Pancreas (tissue), 10 donors: ENCODE measurements around the gene CHMP1A. TPM values are rescaled to one million over a fixed set of nuclear protein-coding genes. Genes with fewer than 3 reads are reported as not detected.

Experiments used
- ATAC-seq, 4 donors: fragments of 200-7000 bp; cut with Tn5 transposase; one replicate each; pipeline versions ENCODE4 v1.8.0 to v1.9.1; 2020; ENCODE audit warnings: mild to moderate bottlenecking in 4 of 4, moderate library complexity in 4 of 4
- DNase-seq, 6 donors: peaks; one replicate each; pipeline ENCODE4 v3.0.0-alpha.2; 2020
- FAIRE-seq: peaks from 2 replicates; lab custom pipeline; 2012; peaks lifted over from hg19 to GRCh38; lab: Jason Lieb, UNC
- H3K27ac ChIP-seq, 4 donors: fragments of 200-600 bp; sonication (generic); 1 replicate in 3 of 4; 2 replicates in 1 of 4; pipeline versions ENCODE4 v1.5.0 to v1.8.0; 2020
- H3K27me3 ChIP-seq, 4 donors: fragments of 200-600 bp; one replicate each; pipeline ENCODE4 v1.8.0; 2021
- H3K36me3 ChIP-seq, 3 donors: fragments of 200-600 bp; sonication (generic) in 1 of 3; one replicate each; pipeline versions ENCODE4 v1.5.0 to v1.8.0; 2020 to 2021
- H3K4me1 ChIP-seq, 3 donors: fragments of 200-600 bp; one replicate each; pipeline ENCODE4 v1.8.0; 2021
- H3K4me3 ChIP-seq, 4 donors: fragments of 200-600 bp; sonication (generic) in 2 of 4; one replicate each; pipeline versions ENCODE4 v1.5.0 to v1.8.0; 2020 to 2021
- H3K9me3 ChIP-seq, 4 donors: fragments of 200-600 bp; one replicate each; pipeline ENCODE4 v1.8.0; 2021
- WGBS, 2 donors: extraction: QIAGEN DNeasy Blood & Tissue Kit; methylation state at CpG; one replicate each; pipeline ENCODE4 v1.1.7; 2013; 5-methylcytosine and 5-hydroxymethylcytosine counted together
- intact Hi-C, 3 donors: fragments of 100-400 bp; cut with DNase I; formaldehyde crosslinking; loops; one replicate each; pipeline versions ENCODE4 v1.11.1 to v1.14.2; 2022
- polyA plus RNA-seq, 2 donors: library from polyadenylated mRNA; stranded (reverse); fragments of 200-250 nt; gene quantifications; one replicate each; pipeline ENCODE4 v1.2.3, GENCODE V29; 2013
- total RNA-seq, 6 donors: library from RNA; stranded (reverse); fragmentation: NEBNext Ultra II Directional in 4 of 6; extraction: Animal tissue kit (Norgen Biotek cat#: 25700) in 4 of 6; gene quantifications; one replicate each; pipeline versions ENCODE4 v1.2.1 to v1.2.4, GENCODE V29; 2021 to 2023
- TF ChIP-seq, protein P1 (sequence below), 4 donors: fragments of 200-600 bp; sonication (generic) in 3 of 4; IDR thresholded peaks; one replicate each; pipeline versions ENCODE4 v1.5.0 to v1.8.0; 2021; ENCODE audit warnings: antibody characterized with exemption in 4 of 4
- donor health status: healthy with polysubstance abuse.
- donor health status: DM: no; HTN: no; CAD: no; lungs with moderate emphysema.
- donor health status: DM: no; HTN: no; CAD: no.
- donor health status: control.
- donor health status: control.
- donor health status: Bipolar disorder and iron deficiency.
- donor health status: DM: yes; HTN: yes; CAD: no.
- donor health status: DM: no; HTN: no; CAD: no.
- donor health status: DM: no; HTN: no; CAD: no.
- donor health status: DM: yes; HTN: yes; CAD: no.

The CHMP1A gene
- total and polyA plus RNA-seq, 8 donors: 27.6 to 71.4 (median 32.2) TPM

DNA sequence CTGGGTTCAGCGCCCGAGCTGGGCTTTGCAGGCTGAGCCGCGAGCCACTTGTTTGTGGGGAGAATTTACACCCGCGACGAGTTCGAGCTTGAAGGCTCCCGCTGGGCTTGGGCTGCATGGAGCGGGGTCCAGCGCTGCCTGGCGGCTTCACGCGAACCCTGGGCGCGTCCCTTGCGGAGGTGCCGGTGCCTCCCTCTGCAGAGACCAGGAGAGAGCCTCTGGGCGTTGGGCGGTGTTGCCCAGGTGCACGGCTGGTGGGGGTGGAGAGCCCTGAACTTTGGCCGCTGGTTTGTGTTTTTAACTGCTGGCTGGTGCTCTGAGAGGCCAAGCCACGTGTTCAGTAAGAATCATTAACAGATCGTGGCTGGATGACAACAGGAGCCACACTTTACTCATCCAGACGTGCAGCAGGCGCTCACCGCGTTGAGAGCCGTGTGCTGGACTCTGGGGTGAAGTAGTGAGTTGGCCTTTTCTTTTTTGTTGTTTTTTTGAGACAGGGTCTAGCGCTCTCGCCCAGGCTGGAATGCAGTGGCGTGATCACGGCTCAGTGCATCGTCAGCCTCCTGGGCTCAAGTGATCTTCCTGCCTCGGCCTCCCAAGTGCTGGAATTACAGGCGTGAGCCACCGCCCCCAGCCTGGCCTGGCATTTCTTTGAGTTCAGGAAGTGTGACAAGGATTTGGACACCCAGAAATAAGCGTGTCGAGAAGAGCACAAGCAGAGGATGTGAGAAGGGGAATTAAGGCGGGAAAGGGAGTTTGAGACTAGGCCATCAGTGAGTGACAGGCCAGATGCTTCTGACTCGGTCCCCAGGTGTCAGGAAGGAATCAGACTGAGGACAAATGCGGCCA is 29.8 kb upstream of the CHMP1A start:
- FAIRE-seq (no peak), DNase-seq (peak; percentile 79 to 93 (median 86)), ATAC-seq (peak; percentile 89 to 92 (median 90))
- 4 to 5% methylated on average over 42 of the region's 42 CpGs for WGBS, 2 donors
- TF ChIP-seq, protein P1, sequence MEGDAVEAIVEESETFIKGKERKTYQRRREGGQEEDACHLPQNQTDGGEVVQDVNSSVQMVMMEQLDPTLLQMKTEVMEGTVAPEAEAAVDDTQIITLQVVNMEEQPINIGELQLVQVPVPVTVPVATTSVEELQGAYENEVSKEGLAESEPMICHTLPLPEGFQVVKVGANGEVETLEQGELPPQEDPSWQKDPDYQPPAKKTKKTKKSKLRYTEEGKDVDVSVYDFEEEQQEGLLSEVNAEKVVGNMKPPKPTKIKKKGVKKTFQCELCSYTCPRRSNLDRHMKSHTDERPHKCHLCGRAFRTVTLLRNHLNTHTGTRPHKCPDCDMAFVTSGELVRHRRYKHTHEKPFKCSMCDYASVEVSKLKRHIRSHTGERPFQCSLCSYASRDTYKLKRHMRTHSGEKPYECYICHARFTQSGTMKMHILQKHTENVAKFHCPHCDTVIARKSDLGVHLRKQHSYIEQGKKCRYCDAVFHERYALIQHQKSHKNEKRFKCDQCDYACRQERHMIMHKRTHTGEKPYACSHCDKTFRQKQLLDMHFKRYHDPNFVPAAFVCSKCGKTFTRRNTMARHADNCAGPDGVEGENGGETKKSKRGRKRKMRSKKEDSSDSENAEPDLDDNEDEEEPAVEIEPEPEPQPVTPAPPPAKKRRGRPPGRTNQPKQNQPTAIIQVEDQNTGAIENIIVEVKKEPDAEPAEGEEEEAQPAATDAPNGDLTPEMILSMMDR (IDR thresholded peaks at IDR 0.05): no peak
- Histone ChIP-seq H3K9me3 (no peaks in the 10 kb centered on the region), H3K27ac (peak overlapping the region; percentile 78 to 91 (median 86)), H3K36me3 (peaks cover 0 to 18% (median 13%) of the 10 kb centered on the region in 3 donors), H3K4me1 (peaks cover 9 to 16% (median 12%) of the 10 kb centered on the region in 3 donors), H3K27me3 (no peaks in the 10 kb centered on the region), H3K4me3 (peak overlapping the region; percentile 69 to 100 (median 95))
- intact Hi-C loops: no loop called here

DNA sequence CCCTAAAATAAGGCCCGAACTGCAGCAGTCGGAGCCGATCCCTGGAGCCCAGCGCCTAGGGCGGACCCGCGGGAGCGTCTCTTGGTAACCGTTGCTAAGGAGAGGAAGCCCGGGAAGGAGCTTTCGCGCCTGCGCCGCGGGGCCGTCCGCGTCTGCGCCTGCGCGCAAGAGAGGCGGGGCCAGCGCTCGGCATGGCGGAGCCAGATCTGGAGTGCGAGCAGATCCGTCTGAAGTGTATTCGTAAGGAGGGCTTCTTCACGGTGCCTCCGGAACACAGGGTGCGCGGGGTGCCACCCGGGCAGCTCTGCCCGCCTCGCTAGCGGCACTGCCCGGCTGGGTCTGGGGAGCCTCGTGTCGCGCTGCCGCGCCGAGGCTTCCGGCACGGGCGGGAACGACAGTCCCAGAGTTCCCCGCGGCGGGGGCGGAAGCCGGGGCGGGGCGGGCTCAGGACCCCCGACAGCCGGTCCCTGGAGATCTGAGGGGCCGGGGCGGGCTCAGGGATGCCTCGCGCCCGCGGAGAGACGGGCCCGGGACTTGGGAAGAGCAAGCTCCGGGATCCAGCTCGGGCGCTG is 29.1 kb upstream of the CHMP1A start, which contains the start of gene CDK10:
TSS of gene CDK10 (plus strand) at position 170 of the 572 bp plus-strand sequence. CDS start at position 192, 22 bp downstream.
- TF ChIP-seq, protein P1 (IDR thresholded peaks at IDR 0.05): no peak
- DNase-seq (peak; percentile 87 to 98 (median 94)), ATAC-seq (peak; percentile 84 to 93 (median 90)), FAIRE-seq (no peak)
- Histone ChIP-seq H3K27me3 (no peaks in the 10 kb centered on the region), H3K4me1 (peaks cover 9 to 16% (median 12%) of the 10 kb centered on the region in 3 donors), H3K27ac (peak within 1 kb of the TSS; percentile 78 to 91 (median 86)), H3K9me3 (no peaks in the 10 kb centered on the region), H3K36me3 (peaks cover 0 to 13% (median 6%) of the 10 kb centered on the region in 3 donors), H3K4me3 (peak within 1 kb of the TSS; percentile 69 to 100 (median 95))
- 0 to 1% methylated on average over 54 to 67 of the region's 67 CpGs for WGBS, 2 donors
- intact Hi-C loops: no loop called here

DNA sequence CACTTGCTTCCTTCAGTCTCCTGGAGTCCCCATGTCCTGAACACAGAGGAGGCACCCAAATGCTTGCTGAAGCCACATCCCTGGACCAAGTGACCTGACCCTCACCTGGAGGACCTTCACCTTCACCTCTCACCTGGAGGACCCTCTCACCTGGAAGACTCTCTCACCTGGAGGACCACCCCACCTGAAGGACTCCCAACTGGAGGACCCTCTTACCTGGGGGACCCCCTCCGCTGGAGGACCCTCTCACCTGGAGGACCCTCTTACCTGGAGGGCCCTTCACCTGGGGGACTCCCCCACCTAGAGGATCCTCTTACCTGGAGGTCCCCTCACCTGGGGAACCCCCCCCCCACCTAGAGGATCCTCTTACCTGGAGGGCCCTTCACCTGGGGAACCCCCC is 28.4 kb upstream of the CHMP1A start:
- no peak for ATAC-seq
- Histone ChIP-seq H3K4me1 (peaks cover 9 to 16% (median 12%) of the 10 kb centered on the region in 3 donors), H3K9me3 (no peaks in the 10 kb centered on the region), H3K36me3 (peaks cover 0 to 7% (median 0%) of the 10 kb centered on the region in 3 donors), H3K27ac (no peak overlapping the region), H3K4me3 (peak overlapping the region in 2 of 4 donors; percentile 90 to 100), H3K27me3 (no peaks in the 10 kb centered on the region)
- intact Hi-C loops: no loop called here
- DNase-seq: peak in 2 of 6 donors; percentile 38 to 68
- TF ChIP-seq, protein P1 (IDR thresholded peaks at IDR 0.05): no peak
- 75 to 91% methylated on average over 1 of the region's 1 CpG for whole genome bisulfite sequencing, 2 donors
- FAIRE-seq: no peak

DNA sequence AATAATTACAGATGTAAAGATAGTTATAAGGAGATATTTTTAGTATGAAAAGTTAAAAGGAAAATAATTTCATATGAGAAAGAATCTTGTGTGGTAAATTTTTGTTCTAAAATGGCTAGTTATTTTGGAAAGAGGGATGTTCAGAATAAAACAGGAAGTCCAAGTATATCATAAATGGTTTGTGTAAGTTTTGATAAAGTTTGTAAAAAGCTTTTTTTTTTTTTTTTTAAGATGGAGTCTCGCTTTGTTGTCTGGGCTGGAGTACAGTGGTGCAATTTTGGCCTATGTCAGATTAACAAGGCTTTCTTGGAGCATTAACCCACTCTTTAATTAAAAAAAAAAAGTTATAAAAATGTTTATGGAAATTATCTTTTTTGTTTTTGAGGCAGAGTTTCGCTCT is 20.8 kb upstream of the CHMP1A start:
- FAIRE-seq: no peak
- Histone ChIP-seq H3K36me3 (no peaks in the 10 kb centered on the region), H3K4me3 (no peak overlapping the region), H3K27ac (no peak overlapping the region), H3K4me1 (no peaks in the 10 kb centered on the region), H3K9me3 (no peaks in the 10 kb centered on the region), H3K27me3 (no peaks in the 10 kb centered on the region)
- WGBS, 2 donors: 97 to 98% methylated on average over 2 of the region's 2 CpGs
- DNase-seq: no peak
- TF ChIP-seq, protein P1 (IDR thresholded peaks at IDR 0.05): no peak
- no peak for ATAC-seq
- intact Hi-C loops: no loop called here
